HG02678 (cell line): Measurements from ENCODE around the gene RBFOX1.

Source experiments
- ATAC-seq: cut with Tn5 transposase; IDR thresholded peaks from one replicate; pipeline ENCODE4 v1.9.1; 2021; ENCODE audit warnings: mild to moderate bottlenecking, moderate library complexity; ENCODE audit not compliant: unreplicated experiment

RBFOX1 gene

DNA sequence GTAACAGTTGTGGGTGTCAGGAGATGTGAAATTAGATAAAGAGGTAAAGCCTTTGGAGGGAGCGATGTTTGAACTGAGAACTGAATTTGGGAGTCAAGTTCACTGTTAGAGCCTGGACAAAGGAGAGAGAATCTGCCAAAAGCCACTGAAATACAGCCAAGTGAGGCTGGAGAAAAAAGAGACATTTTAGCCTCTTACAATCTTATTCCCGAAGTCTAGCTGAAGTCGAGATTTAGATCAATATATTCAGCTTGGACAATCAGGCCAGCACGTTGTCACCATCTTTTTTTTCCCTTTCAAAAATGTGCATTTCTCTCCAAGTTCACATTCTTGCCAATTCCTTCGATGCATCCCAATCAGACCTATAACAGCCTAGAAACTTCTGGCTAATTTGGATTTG lies 312.2 kb downstream of the RBFOX1 start:
- ATAC-seq = no peak

- ATAC-seq = no peak
Measured at GRCh38 chr16:7646821-7647500, 314.3 kb downstream of the RBFOX1 start.

GRCh38 chr16:7650431-7650830 lies 317.8 kb downstream of the RBFOX1 start:
- ATAC-seq = no peak

GRCh38 chr16:7651803-7652570 lies 319.3 kb downstream of the RBFOX1 start:
- ATAC-seq = no peak

DNA sequence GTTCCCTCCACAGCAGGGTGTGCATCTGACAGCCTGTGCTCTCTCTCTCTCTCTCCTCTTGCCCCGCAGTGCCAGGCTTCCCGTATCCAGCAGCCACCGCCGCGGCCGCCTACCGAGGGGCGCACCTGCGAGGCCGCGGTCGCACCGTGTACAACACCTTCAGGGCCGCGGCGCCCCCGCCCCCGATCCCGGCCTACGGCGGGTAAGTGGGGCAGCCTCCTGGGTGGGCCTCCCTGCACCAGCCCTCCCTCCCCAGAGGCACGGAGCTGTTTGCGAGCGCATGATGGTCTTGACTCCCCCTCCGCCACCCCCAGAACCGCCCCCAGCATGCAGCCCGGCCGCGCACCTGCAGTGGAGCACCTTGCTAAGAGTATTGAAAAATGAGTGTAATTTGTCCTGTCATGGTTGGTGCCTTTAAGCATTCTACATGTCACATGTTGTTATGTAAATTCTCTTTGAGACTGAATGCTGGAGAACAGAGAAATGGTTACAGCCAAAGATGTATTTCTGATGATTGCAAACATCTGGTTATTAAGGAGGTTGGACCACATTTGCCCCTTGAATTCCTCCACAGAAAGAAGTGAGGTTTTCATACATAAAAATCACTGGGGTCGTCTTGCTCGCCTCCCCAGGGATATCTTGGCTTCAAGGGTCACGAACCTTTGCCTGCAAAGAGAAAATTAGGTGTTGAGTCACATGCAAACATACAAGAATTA lies 321.3 kb downstream of the RBFOX1 start:
- ATAC-seq = no peak

- ATAC-seq = no peak
Measured at GRCh38 chr16:7675628-7676027, 343.0 kb downstream of the RBFOX1 start.

DNA sequence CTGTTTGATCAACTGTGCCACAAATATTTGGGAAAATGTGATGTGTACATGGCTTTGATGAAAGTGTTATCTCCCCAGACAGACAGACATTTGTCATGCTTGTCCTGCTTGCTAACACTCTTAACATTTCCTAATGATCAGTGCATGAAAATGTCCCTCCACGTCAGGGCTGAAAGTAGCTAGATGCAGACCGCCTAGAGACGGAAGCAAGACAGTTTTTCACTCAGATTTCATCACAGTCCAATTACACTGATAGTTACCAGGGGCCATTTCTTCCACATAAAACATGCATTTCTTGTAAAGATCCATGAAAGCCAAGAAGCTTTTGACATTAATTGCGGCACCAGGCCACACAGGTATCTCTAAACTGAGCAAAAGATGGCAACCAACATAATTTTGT lies 347.7 kb downstream of the RBFOX1 start:
- no peak for ATAC-seq

GRCh38 chr16:7688811-7689210 lies 356.2 kb downstream of the RBFOX1 start:
- ATAC-seq = no peak

GRCh38 chr16:7689234-7689633 lies 356.6 kb downstream of the RBFOX1 start:
- no peak for ATAC-seq

- ATAC-seq = no peak
Measured at GRCh38 chr16:7691533-7691932, 358.9 kb downstream of the RBFOX1 start.

GRCh38 chr16:7703672-7704071 lies 371.0 kb downstream of the RBFOX1 start:
- no peak for ATAC-seq

DNA sequence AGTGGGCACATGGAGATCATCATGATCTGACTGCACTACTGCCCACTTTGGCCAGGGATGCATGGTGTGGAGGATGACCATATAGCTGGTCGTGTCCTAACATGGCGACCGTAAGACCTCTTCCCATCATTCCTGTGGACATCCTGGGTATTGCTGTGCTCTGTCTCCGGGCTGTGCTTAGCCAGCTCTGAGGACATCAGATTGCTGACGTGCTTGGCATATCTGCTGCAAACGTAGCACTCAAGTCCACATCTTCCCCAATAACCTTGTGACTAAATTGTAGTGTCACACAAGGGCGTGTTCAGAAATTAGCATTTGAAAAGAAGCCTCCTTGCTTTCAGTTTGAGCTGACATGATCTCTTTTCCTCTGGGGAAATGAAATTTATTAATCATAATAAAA lies 373.2 kb downstream of the RBFOX1 start:
- ATAC-seq = no peak

DNA sequence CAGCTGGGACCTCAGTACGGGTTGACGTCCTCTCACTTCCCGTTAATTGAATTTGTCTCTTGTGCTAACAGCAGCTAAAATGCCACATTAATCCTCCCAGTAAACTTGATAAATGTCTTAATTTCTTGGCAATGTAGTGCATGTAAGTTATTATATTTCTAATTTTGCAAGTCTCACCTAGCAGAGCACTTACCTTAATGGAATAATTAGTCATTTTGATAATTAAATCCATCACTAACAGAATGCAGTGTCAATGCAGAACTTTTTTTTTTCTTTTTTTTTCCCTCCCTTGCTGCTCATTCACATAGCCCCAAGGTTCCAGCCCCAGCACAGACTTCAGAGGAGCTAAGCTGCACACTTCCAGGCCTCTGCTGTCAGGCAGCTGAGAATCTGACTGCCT lies 376.5 kb downstream of the RBFOX1 start:
- no peak for ATAC-seq

- ATAC-seq = no peak
Measured at GRCh38 chr16:7713244-7713643, 380.6 kb downstream of the RBFOX1 start.

DNA sequence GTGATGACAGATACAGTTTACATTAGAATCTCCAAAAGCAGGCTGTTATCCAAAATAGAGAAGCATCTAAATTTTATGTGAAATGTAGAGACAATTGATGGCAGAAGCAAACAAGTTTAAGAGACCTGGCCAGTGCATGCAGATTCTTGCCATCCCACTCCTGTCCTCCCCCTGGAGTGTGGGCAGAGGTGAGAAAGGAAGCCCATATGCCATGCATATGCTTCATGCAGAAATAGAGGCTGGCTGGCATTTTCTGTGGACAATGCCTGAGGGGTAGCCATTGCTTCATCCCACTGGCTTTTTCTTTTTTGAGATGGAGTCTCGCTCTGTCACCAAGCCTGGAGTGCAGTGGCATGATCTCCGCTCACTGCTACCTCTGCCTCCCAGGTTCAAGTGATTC lies 382.1 kb downstream of the RBFOX1 start:
- ATAC-seq = no peak

- ATAC-seq = no peak
Measured at GRCh38 chr16:7716660-7717550, 384.3 kb downstream of the RBFOX1 start.

DNA sequence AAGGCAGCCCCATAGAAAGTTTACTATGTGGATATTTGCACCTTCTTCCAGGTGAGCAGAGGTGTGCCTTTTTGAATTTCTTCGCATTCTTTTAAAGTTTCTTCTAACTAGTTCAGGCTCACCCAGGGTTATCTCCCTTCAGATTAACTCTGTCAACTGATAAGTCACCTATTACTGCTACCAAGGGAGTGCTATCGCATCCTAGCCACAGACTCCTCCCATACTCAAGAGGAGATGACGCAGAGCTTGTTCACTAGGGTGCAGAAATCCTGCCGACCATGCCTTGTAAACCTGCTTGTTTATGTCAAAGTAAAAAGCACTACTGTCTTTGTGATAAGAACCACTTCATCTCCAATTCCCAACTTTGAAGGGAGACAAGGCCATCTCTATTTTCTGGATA lies 390.1 kb downstream of the RBFOX1 start:
- ATAC-seq = no peak

GRCh38 chr16:7731141-7731540 lies 398.5 kb downstream of the RBFOX1 start:
- no peak for ATAC-seq

DNA sequence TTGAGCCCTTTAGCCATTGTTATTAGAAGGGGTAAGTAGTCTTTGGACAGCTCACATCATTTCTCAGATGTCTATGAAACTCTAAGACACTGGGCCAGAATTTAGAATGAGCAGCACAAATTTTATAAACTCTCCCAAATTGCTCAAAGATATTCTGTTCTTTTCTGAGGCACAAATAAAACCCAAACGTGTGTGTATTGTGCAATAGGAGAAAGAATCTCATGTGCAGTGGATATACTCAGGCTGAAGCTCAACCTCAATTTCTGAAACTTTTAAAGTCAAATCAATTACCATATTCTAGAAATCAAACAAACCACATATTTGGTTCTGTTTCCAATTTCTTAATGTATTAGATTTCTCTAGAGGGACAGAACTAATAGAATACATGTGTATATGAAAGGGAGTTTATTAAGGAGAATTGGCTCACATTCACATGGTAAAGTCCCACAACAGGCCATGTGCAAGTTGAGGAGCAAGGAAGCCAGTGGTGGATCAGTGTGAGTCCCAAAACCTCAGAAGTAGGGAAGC lies 403.6 kb downstream of the RBFOX1 start:
- ATAC-seq = no peak

- ATAC-seq = no peak
Measured at GRCh38 chr16:7742626-7743025, 410.0 kb downstream of the RBFOX1 start.
